C4-2B (cell line): ENCODE data around the gene GMPR.
"Not testable (repeated sequence)": the region's sequence is repeated elsewhere in the genome, so short reads cannot be mapped to it uniquely, and the experiment has no call there.

Experiments
- H3K27ac ChIP-seq: fragments of 450-650 bp; 2 replicates; pipeline ENCODE4 v1.5.1; 2017
- CTCF ChIP-seq: fragments of 450-650 bp; conservative IDR thresholded peaks from 2 replicates; pipeline ENCODE4 v1.5.1; 2017; ENCODE audit warnings: mild to moderate bottlenecking
- ZFX ChIP-seq: fragments of 450-650 bp; IDR thresholded peaks from 2 replicates; pipeline ENCODE4 v1.6.1; 2017

The GMPR gene

DNA sequence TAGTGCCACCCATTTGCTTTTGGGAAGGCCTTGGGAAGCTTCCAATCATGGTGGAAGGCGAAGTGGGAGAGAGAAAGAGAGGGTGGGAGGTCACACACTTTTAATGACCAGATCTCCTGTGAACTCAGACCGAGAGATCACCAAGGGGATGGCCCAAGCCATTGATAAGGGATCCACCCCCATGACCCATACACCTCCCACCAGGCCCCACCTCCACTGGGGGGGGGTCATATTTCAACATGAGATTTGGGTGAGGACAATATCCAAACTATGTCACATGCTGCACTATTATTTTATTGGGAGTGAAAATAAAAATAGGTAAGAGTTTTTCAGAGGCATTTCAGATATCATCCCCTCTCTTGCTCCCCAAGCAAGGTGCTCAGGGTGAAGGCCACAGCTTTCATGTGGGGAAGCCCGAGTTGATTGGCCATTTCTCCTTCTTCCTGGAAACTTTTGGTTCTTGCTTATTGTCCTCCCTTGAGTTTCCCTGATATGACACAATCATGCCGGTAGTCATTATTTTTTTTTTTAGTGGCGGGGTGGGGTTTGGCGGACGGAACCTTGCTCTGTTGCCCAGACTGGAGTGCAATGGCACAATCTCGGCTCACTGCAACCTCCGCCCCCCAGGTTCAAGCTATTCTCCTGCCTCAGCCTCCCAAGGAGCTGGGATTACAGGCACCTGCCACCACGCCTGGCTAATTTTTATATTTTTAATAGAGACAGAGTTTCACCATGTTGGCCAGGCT is 15.2 kb downstream of the GMPR start:
- H3K27ac ChIP-seq = no peak overlapping the region
- no peak for TF ChIP-seq CTCF
- TF ChIP-seq ZFX = no peak

DNA sequence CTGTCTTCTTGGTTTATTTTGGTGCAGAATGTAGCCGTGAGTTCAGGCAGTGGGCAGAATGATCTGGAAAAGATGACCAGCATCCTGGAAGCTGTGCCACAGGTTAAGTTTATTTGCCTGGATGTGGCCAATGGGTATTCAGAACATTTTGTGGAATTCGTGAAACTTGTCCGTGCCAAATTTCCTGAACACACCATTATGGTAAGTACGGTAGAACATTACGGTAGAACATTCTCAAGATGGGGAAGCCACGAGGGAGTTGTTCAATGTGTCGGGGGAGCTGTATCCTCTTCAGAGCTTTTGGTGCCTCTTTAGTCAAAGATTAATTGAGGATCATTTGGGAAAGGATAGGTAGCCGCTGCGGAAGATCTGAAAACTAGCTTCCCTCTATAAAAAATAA is 16.1 kb downstream of the GMPR start:
- H3K27ac ChIP-seq = no peak overlapping the region
- TF ChIP-seq ZFX (no peak), CTCF (no peak)

DNA sequence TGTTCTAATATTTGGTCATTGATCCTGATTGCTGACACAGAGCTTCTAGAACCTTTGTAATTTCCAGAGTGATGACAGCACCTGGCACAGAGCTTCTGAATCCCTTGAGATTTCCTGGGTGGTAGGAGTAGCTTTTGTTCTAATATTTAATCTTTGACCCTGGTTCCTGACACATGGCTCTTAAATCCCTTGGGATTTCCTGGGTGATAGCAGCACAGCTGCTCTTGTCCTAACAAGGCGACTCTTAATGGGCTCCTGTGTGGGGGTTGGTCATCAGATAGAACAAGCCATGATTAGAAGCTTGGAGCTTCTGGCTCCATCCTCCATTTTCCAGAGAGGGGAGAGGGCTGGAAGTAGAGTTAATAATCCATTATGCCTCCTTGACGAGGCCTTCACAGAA is 18.4 kb downstream of the GMPR start:
- no peak overlapping the region for H3K27ac ChIP-seq
- TF ChIP-seq ZFX (no peak), CTCF (no peak)

DNA sequence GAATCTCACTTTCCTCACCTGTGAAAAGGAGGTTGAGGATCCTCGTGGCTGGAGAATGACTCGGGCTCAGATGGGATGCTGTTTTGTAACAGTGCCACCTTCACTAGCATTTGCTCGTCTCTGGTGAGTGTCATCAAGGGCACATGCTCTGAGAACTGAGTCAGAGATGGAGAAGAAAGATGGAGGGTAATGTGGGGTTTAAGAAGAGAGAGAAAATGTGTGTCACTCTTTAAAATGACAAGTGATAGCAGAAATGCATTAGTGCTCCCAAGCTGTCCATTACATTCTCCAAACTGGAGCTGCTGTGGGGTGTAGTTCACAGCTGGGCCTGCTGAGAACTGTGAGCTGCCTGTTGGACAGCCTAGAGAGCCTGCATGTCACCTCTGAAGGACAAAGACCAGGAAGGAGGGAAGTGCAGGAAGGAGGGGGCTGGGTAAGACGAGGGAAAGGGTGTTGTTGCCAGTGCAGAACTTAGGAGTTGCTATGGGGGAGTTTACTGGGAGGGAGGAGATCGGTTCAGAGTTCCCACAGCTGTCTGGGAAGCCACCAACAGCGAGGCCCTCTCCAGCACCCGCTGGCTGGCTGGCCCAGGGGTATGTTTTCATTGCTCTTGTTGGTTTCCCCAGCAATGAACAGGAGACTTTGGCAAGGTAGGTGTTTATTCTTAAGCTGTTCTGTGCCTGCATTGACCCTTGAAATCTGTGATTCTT is 19.8 kb downstream of the GMPR start:
- no peak overlapping the region for H3K27ac ChIP-seq
- TF ChIP-seq CTCF (no peak), ZFX (no peak)

DNA sequence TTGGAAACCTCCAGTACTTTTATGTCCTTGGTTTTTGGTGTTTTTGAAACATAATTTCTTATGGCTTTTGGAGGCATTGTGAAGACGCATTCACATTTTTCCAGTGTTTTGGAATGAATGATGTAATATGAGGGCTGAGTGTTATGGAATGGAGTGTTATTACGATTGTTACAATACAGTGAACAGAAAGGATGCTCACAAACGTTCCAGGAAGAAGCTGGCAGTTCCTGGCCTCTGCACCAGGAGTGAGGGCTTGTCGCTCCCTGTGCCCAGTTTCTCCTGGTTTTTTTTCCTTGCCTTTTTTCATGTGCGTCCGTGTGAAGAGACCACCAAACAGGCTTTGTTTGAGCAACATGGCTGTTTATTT is 20.3 kb downstream of the GMPR start:
- no peak overlapping the region for H3K27ac ChIP-seq
- TF ChIP-seq CTCF = no peak
- TF ChIP-seq ZFX = no peak

GRCh38 chr6:16259604-16260003 is 21.2 kb downstream of the GMPR start:
- not testable (repeated sequence) for H3K27ac ChIP-seq

DNA sequence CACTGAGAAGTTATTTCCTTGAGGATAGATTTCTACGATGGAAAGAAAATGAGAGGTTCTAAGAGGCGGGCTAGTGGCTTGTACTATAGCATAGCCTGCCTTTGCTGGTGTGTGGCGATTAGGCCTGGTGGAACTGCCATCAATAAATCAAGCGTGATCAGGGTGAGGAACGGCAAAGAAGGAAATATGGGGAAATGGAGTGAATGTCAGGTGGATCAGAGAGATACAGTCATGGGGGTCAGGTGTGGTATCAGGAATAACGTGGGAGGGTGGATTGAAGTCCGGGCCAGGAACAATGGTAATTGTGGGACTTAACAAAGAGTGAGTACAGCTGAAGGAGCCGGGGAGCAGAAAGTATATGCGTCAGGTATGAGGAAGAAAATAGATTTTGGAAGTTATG is 22.2 kb downstream of the GMPR start:
- H3K27ac ChIP-seq = not testable (repeated sequence)

GRCh38 chr6:16262773-16263172 is 24.4 kb downstream of the GMPR start:
- not testable (repeated sequence) for H3K27ac ChIP-seq

- not testable (repeated sequence) for H3K27ac ChIP-seq
Observed at GRCh38 chr6:16263464-16264099, 25.2 kb downstream of the GMPR start.
